RCC 7860 (cell line): ENCODE data around the gene SLC25A42.

Experiments used
- DNase-seq: peaks from one replicate; pipeline ENCODE4 v3.0.0-alpha.2; 2015; ENCODE audit warnings: low spot score
- FAIRE-seq: peaks from 2 replicates; lab custom pipeline; 2012; peaks lifted over from hg19 to GRCh38; lab: Jason Lieb, UNC

The SLC25A42 gene

GRCh38 chr19:19050104-19050503 lies 13.7 kb upstream of the SLC25A42 start:
- no peak for FAIRE-seq
- no peak for DNase-seq

- FAIRE-seq (no peak), DNase-seq (no peak)
These were observed 13.1 kb upstream of the SLC25A42 start for GRCh38 chr19:19050731-19051130.

GRCh38 chr19:19051478-19052213 lies 12.1 kb upstream of the SLC25A42 start:
- FAIRE-seq = no peak
- no peak for DNase-seq

GRCh38 chr19:19052921-19053320 lies 10.9 kb upstream of the SLC25A42 start:
- DNase-seq (no peak), FAIRE-seq (no peak)

- DNase-seq (no peak), FAIRE-seq (no peak)
These were observed 10.1 kb upstream of the SLC25A42 start for GRCh38 chr19:19053508-19054314.

GRCh38 chr19:19054315-19054938 lies 9.4 kb upstream of the SLC25A42 start:
- DNase-seq (no peak), FAIRE-seq (no peak)

- DNase-seq = no peak
- no peak for FAIRE-seq
These were observed 8.8 kb upstream of the SLC25A42 start for GRCh38 chr19:19054939-19055440.

GRCh38 chr19:19055701-19056100 lies 8.1 kb upstream of the SLC25A42 start:
- FAIRE-seq (no peak), DNase-seq (no peak)

- no peak for DNase-seq
- FAIRE-seq = no peak
These were observed 7.0 kb upstream of the SLC25A42 start for GRCh38 chr19:19056636-19057275.

GRCh38 chr19:19057317-19057716 lies 6.5 kb upstream of the SLC25A42 start:
- DNase-seq = no peak
- FAIRE-seq = no peak

- FAIRE-seq = no peak
- DNase-seq = no peak
These were observed 6.1 kb upstream of the SLC25A42 start for GRCh38 chr19:19057720-19058119.

- DNase-seq (no peak), FAIRE-seq (no peak)
These were observed 4.6 kb upstream of the SLC25A42 start for GRCh38 chr19:19059018-19059836.

- no peak for DNase-seq
- no peak for FAIRE-seq
These were observed 3.8 kb upstream of the SLC25A42 start for GRCh38 chr19:19059837-19060611.

- DNase-seq = no peak
- no peak for FAIRE-seq
These were observed 2.3 kb upstream of the SLC25A42 start for GRCh38 chr19:19061506-19061905.

- FAIRE-seq (no peak), DNase-seq (peak; percentile 38)
These were observed 1.2 kb upstream of the SLC25A42 start for GRCh38 chr19:19062454-19063182.

GRCh38 chr19:19064098-19064722 lies 416 bp downstream of the SLC25A42 start:
- DNase-seq = no peak
- FAIRE-seq = no peak

GRCh38 chr19:19064811-19065745 lies 1.3 kb downstream of the SLC25A42 start:
- FAIRE-seq (no peak), DNase-seq (no peak)
